GM19193 (cell line): ENCODE measurements around the gene SAG.

Experiments used
- POLR2A ChIP-seq: IDR thresholded peaks from 4 replicates; pipeline ENCODE4 v1.6.1; 2011; ENCODE audit not compliant: insufficient read depth, insufficient read length; ENCODE audit errors: extremely low read depth

The SAG gene

DNA sequence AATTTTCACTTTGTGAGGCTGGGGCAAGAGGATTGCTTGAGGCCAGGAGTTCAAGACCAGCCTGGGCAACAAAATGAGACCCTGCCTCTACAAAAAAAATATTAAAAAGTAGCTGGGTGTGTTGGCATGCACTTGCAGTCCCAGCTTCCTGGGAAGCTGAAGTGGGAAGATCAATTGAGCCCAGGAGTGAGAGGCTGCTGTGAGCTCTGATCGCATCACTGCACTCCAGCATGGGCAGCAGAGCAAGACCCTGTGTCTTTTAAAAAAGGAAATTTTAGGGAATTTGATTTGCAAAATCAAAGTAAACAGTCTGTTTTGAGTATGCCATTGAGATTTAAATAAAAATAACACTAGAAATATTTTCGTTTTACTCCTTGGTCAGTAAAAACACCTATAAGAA, 28.7 kb upstream of the SAG start:
- TF ChIP-seq POLR2A = no peak

DNA sequence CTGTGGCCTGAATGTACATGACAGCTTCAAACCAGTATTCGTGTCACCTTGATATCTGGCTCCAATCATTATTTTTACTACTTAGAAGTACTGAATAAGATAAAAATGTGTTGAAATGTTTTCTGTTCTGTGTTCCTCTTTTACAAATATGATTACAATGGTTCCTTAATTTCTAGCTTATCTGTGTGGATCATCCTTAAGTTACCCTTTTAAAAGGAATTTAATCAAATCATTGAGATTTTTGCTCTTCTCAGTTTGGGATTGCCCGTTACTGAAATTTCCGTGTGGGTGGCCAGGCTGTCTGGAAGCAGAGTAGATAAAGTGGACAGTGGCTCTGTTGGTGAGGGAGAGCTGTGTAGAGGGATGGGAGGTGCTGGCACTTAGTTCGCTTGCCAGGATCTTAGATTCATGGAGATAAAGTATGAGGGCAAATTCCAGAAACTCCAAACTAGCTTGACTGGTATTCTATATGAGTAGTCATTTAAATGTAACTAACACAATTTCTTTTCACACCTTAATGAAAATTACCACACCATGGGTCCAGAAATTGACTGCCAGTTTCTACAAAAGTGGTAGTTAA, 27.4 kb upstream of the SAG start:
- no peak for TF ChIP-seq POLR2A

GRCh38 chr2:233281553-233281952, 26.1 kb upstream of the SAG start:
- TF ChIP-seq POLR2A = no peak

GRCh38 chr2:233281992-233282603, 25.5 kb upstream of the SAG start:
- no peak for TF ChIP-seq POLR2A

DNA sequence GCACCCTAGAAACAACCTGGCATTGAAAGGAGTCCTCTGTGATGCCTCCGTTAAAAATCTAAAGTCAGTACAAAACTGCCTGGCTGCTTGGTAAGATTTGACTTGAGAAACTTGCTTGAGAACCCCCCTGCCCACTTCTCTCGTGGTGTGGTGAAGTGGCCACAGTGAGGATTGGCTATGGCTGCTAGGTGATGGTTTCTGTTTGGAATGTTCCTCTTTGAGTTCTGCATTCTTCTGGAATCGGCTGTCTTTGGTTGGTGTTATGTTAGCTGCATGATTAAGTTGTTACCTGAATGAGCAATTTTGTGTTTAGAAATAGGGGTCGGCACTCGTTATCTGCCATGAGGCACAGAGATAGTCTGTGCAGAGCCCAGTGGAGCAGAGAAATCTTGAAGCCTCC, 21.7 kb upstream of the SAG start:
- TF ChIP-seq POLR2A = no peak

DNA sequence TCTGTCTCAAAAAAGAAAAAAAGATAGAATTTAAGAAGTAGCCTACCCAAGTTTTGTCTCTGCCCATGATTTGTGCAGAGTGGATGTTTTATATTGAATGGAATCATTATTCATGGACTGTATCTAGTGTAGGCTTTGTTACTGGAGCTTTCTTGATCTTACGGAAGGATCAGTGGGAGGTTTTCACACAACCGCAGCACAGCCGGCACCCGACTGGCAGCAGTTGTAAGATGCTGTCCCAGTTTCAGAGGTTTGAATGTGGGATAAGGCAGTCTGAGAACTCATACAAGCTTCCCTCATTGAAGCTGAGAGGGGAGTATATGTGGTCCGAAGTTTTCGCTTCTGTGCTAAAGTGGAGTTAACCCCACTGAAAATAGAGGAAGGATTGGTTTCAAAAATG, 19.7 kb upstream of the SAG start:
- TF ChIP-seq POLR2A = no peak

DNA sequence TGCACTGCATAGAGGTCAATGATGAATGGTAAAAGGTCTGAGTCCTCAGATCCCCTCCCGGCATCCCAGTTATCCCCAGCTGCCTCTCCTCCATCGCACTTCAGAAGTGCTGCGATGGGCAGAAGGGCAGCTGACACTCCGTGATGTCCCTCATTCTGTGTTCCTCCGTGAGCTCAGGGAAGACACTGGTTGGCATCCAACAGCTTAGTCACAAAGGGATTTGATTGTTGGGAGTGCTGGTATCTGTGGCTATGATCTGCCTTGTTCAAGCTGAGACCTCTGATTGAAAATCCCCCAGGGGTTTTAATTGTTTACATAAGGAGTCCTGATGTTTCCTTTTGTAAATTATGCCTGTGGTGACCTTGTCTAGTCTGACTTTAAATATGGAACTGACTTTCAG, 19.0 kb upstream of the SAG start:
- no peak for TF ChIP-seq POLR2A

- TF ChIP-seq POLR2A = no peak
Observed at GRCh38 chr2:233289648-233290047, 18.0 kb upstream of the SAG start.

DNA sequence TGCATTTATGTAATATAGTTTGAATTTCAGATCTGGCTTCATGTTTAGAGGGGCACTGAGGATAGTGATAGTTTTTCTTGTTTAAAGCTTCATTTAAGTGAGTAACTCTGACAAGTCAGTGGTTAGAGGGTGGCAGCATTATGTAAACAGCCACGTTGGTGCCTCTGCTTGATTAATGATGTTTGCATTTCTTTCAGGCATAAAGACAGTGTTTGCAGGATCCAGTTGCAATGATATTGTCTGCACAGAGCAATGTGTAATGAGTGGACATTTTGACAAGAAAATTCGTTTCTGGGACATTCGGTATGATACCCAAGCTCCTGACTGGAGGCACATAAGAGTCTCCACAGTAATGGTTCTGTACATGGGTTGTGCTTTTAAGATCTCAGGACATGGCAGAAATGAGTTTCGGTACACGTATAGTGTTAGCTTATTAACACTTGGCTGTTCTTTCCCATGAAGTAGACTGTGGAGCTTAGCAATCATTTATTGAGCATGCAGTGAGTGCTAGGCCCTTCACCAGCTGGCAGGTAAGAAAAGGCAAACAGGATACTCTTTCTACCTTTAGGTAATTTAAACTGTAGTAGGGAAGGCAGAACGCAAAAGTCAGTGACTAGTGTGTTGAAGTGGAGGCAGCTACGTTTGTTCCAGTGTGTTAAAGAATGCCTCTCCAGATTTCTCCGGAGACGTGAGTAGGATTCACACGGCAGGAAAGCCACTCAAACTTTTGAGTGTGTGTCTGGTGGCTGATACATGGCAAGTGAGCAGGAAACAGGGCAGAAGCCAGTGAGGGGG, 17.4 kb upstream of the SAG start:
- no peak for TF ChIP-seq POLR2A

DNA sequence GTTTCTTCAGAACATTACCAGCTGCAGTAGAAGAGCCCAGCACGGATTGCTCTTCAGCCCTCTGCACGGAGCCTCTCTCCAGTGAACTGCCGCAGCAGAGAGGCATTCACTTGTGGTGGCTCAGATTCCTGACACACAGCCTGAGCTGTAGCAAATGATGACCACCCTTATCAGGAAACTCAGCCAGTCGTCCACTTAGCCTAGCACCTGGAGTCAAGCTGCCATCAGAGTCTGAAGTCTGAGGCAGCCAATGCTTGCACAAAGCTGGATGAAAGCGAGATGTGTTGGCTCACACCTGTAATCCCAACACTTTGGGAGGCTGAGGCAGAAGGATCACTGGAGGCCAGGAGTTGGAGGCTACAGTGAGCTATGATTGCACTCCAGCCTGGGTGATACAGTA, 11.7 kb upstream of the SAG start:
- no peak for TF ChIP-seq POLR2A

GRCh38 chr2:233297076-233297475, 10.5 kb upstream of the SAG start:
- no peak for TF ChIP-seq POLR2A

- no peak for TF ChIP-seq POLR2A
Observed at GRCh38 chr2:233300401-233300800, 7.2 kb upstream of the SAG start.

DNA sequence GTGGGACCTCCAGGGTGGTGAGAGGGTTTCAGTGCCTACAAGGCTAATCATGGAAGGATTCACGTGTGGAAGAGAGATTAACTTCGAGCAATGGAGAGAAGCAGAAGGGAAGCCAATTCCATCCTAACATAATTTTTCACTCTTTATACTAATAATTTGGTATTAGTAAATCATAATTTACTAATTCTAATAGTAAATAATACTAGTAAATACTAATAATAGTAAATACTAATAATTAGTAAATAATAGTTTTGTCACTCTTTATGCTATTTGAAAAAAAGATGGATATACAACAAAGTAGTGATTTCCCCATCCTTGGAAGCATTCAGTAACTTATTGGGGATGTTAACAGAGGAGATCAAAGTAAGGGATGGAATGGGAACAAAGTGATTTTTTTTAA, 6.4 kb upstream of the SAG start:
- no peak for TF ChIP-seq POLR2A

- TF ChIP-seq POLR2A = no peak
Observed at GRCh38 chr2:233301811-233302210, 5.8 kb upstream of the SAG start.

DNA sequence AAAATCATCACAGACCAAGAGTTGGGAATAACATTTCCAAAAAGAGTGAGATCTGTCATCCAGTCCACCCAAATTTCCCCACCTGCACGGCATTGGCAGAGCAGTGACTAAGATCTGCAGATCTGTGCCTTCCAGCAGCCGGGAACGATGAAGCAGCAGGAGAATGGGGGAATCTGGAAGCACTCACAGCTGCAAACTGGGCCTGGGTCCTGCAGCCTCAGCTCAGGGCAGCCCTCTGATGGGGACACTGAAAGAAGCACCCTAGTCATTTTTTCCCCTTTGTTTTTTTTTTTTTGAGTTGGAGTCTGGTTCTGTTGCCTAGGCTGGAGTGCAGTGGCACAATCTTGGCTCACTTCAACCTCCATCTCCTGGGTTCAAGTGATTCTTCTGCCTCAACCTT, 4.4 kb upstream of the SAG start:
- TF ChIP-seq POLR2A = no peak

DNA sequence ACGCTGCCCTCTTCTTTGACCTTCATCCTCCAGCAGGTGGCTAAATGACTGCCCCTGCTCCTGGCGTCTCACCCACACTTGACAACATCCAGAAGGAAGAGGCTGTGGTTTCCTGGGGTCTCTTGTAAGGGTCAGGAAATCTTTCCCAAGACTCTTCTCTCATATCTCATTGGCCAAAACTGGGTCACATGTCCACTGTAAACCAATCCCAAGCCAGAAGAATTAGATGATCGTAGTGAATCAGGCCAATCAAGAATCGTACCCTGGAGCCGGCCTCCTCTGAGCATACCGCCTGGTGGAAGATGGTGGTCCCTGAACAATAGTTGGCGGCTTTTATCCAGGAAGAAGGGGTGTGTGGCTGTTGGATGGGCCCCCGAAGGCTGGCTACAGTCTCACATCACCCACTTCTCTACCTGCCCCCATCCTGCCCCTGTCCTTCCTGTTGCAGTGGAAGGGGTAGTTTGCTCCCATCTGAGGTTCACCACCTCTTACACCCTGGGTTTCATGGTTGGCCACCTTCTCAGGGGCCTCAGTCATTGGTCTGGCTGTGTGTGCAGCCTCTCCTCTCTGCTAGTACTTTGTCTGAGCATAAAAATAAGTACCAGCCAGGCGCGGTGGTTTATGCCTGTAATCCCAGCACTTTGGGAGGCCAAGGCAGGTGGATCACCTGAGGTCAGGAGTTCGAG, 3.8 kb downstream of the SAG start:
- TF ChIP-seq POLR2A = no peak

DNA sequence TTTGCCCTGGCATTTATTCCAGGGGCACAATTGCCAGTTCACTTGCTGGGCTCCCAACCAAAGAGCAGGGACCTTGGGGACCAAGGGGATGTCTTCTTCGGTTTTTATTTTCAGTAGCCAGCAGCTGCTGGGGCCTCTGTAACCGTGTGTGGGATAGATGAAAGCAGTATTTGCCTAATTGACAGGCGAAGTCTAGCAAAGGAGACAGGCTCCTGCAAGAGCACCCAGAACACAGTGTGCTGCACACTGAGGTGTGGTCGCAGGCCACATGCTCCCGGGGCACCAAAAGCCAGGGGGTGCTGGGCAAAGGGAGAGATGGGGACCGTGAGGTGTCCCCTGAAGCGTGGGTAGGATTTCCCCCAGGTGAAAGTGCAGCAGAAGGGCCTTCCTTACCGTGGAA, 5.3 kb downstream of the SAG start:
- TF ChIP-seq POLR2A = no peak
